ENCODE results near the gene FLG. TPM values are rescaled to one million over a fixed set of nuclear protein-coding genes. Genes with fewer than 3 reads are reported as not detected.

FLG gene
- total RNA-seq, 1 donor from 2014 or later, result not detected

DNA sequence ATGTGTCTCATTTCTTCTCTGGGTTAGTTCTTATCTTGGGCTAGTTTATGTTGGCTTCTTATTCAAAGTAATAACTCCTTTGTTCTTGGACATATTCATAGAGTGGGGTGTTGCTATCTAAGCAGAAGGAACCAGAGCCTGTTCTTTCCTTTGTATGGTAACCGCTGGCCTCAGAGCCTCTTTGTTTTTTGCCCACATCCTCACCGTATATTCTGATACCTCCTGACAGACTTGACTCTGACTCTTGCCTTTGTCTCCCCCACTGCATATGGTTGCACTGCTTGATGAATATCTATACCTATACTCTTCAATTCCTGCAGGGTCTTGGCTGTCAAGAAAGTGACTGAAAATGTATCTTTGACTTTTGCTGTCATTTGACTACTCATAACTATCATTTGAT lies 24.6 kb upstream of the FLG start:
- Mint-ChIP-seq H3K4me1 (no peaks in the 10 kb centered on the region), H3K27me3 (ENCODE audit: low read depth) (no peaks in the 10 kb centered on the region), H3K9me3 (peaks cover 30% of the 10 kb centered on the region), H3K27ac (no peak overlapping the region), H3K4me3 (no peak overlapping the region), H3K36me3 (peaks cover 8% of the 10 kb centered on the region)
- TF ChIP-seq, protein P1, sequence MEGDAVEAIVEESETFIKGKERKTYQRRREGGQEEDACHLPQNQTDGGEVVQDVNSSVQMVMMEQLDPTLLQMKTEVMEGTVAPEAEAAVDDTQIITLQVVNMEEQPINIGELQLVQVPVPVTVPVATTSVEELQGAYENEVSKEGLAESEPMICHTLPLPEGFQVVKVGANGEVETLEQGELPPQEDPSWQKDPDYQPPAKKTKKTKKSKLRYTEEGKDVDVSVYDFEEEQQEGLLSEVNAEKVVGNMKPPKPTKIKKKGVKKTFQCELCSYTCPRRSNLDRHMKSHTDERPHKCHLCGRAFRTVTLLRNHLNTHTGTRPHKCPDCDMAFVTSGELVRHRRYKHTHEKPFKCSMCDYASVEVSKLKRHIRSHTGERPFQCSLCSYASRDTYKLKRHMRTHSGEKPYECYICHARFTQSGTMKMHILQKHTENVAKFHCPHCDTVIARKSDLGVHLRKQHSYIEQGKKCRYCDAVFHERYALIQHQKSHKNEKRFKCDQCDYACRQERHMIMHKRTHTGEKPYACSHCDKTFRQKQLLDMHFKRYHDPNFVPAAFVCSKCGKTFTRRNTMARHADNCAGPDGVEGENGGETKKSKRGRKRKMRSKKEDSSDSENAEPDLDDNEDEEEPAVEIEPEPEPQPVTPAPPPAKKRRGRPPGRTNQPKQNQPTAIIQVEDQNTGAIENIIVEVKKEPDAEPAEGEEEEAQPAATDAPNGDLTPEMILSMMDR (IDR thresholded peaks at IDR 0.05; ENCODE audit: unreplicated experiment), result no peak
- DNase-seq (ENCODE audit: low spot score in 2 of 2, unreplicated experiment in 2 of 2), result no peak

DNA sequence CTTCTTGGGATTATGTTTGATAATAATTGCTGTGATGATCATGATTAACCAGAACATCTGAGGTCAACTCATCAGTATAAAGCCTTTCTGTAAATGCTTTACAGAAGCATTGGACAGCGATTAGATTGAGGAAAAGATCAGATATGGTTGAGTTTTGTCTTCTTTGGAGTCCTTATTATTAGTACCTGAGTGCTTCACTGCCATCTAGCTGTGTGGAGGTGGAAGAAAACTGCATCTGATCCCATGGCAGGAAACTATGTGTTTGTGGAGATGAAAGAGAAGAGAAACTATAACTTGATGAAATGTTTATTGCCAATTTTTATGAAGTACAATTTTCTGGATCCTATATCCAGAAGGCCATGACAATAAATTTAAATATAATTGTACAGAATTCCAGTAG lies 23.4 kb upstream of the FLG start:
- Mint-ChIP-seq H3K9me3 (peaks cover 40% of the 10 kb centered on the region), H3K4me3 (no peak overlapping the region), H3K4me1 (no peaks in the 10 kb centered on the region), H3K27ac (no peak overlapping the region), H3K36me3 (peaks cover 4% of the 10 kb centered on the region), H3K27me3 (ENCODE audit: low read depth) (no peaks in the 10 kb centered on the region)
- DNase-seq (ENCODE audit: low spot score in 2 of 2, unreplicated experiment in 2 of 2), result no peak
- TF ChIP-seq, protein P1 (IDR thresholded peaks at IDR 0.05; ENCODE audit: unreplicated experiment), result no peak

DNA sequence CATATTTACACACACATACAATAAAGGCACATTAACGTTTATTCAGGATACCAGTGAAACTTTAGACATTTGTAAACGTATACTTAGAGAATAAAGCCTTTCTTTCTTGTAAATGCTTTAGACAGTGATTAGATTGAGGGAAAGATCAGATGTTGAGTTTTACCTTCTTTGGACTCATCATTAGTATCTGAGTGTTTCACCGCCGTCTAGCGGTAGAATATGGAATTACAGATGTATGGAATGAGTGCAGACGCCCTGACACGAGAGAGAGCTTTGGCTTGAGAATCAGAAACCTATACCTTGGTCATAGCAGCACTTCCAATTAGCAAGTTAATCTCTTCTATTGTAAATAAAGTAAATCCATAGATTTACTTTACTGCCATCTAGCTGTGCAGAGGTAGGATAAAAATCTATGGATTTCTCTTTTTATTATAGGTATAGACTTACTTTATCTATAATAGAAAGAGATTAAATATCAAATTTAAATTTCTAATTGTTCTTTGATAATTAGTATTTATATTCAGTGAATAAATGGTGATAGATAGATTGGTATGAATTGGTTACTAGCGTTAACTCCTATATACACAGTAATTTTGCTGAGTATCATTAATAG lies 22.2 kb upstream of the FLG start:
- TF ChIP-seq, protein P1 (IDR thresholded peaks at IDR 0.05; ENCODE audit: unreplicated experiment), result peak; percentile 73
- no peak for DNase-seq (ENCODE audit: low spot score in 2 of 2, unreplicated experiment in 2 of 2)
- H3K27me3 Mint-ChIP-seq (ENCODE audit: low read depth), result no peaks in the 10 kb centered on the region
- no peak overlapping the region for H3K4me3 Mint-ChIP-seq
- peaks cover 46% of the 10 kb centered on the region for H3K9me3 Mint-ChIP-seq
- no peak overlapping the region for H3K27ac Mint-ChIP-seq
- no peaks in the 10 kb centered on the region for H3K36me3 Mint-ChIP-seq
- no peaks in the 10 kb centered on the region for H3K4me1 Mint-ChIP-seq

DNA sequence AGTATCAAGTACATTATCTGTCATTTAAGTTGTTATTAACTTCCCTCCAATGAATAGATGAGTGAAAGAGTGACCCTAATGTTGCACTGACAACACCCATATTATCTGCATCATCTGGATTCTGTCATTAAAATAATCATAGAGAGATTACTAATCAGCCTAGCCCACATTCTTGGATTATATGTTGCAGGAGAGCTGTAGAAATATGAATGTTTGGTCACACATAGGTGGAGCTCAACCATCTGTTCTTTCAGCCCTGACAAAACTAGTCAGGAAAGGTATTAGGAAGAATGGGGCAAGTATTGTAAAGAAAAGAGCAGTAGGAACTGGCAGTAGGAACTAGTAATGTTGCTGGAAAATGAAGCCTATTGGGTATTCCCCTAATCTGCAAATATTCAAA lies 19.4 kb upstream of the FLG start:
- H3K27ac Mint-ChIP-seq, result no peak overlapping the region
- peaks cover 63% of the 10 kb centered on the region for H3K9me3 Mint-ChIP-seq
- H3K4me1 Mint-ChIP-seq, result no peaks in the 10 kb centered on the region
- no peak for DNase-seq (ENCODE audit: low spot score in 2 of 2, unreplicated experiment in 2 of 2)
- no peaks in the 10 kb centered on the region for H3K27me3 Mint-ChIP-seq (ENCODE audit: low read depth)
- no peaks in the 10 kb centered on the region for H3K36me3 Mint-ChIP-seq
- no peak overlapping the region for H3K4me3 Mint-ChIP-seq
- TF ChIP-seq, protein P1 (IDR thresholded peaks at IDR 0.05; ENCODE audit: unreplicated experiment), result no peak

DNA sequence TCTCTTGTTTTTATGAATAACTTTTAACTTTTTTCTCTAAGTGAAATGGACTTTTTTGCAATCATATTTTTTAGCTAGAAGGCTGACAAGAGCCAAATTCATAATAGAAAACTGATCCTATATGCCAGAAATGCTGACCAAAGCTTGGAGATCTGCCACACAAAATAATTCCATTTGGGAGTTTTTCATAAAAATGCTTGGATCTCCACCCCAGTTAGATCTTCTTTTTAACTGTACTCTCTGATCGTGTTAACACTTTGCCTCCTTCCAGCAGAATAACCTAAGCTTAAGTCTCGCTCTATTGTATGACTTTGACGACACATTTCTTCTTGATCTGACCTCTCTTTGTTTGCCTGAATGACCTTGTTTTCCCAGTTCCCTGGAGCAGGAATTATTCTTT lies 18.0 kb upstream of the FLG start:
- H3K27me3 Mint-ChIP-seq (ENCODE audit: low read depth), result no peaks in the 10 kb centered on the region
- H3K9me3 Mint-ChIP-seq, result peaks cover 63% of the 10 kb centered on the region
- H3K27ac Mint-ChIP-seq, result no peak overlapping the region
- no peaks in the 10 kb centered on the region for H3K36me3 Mint-ChIP-seq
- DNase-seq (ENCODE audit: low spot score in 2 of 2, unreplicated experiment in 2 of 2), result no peak
- no peaks in the 10 kb centered on the region for H3K4me1 Mint-ChIP-seq
- TF ChIP-seq, protein P1 (IDR thresholded peaks at IDR 0.05; ENCODE audit: unreplicated experiment), result no peak
- no peak overlapping the region for H3K4me3 Mint-ChIP-seq

DNA sequence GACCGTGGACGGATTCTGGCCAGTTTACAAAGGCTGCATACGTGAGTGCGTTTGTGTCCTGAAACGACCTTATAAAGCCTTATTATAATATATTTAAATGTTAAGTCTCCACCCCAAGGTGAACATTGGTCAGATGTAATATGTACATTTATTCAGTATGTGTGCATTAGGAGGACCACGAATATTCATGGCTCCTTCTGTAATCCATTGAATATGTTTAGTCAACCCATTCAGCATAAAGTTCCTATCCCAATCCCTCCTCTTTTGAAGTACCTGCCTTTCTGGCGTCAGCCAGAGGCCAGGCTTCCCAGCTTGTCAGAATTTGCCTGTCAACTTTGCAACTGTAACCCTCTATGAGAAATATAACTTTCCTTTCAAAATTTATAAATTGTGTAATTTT lies 10.4 kb upstream of the FLG start:
- Mint-ChIP-seq H3K27me3 (ENCODE audit: low read depth) (no peaks in the 10 kb centered on the region), H3K9me3 (peaks cover 55% of the 10 kb centered on the region)

More for the DNA sequence above, 10.4 kb upstream of the FLG start:
- TF ChIP-seq, protein P1 (IDR thresholded peaks at IDR 0.05; ENCODE audit: unreplicated experiment), result no peak
- no peak for DNase-seq (ENCODE audit: low spot score in 2 of 2, unreplicated experiment in 2 of 2)
- Mint-ChIP-seq H3K36me3 (no peaks in the 10 kb centered on the region), H3K4me1 (no peaks in the 10 kb centered on the region), H3K4me3 (no peak overlapping the region), H3K27ac (no peak overlapping the region)

Data from mesothelial cell of epicardium (in vitro differentiated cells).